Measurements from ENCODE around the gene ARFRP1. TPM values are rescaled to one million over a fixed set of nuclear protein-coding genes. Genes with fewer than 3 reads are reported as not detected.

The ARFRP1 gene
- total and polyA plus RNA-seq, 2 of the 13 experiments (the other 11 are each of a cell fraction or from before 2014, with no cell fraction given) = 32.0 to 51.1 TPM

- TF ChIP-seq ZBTB40 (IDR thresholded peaks at IDR 0.05) (no peak), ZBTB40 (CRISPR knock-in tag; IDR thresholded peaks at IDR 0.05) (no peak), ZNF503 (CRISPR knock-in tag; IDR thresholded peaks at IDR 0.05) (no peak), ZFP1 (CRISPR knock-in tag; IDR thresholded peaks at IDR 0.05) (no peak), JUN (CRISPR knock-in tag; IDR thresholded peaks at IDR 0.05) (no peak), TOPORS (CRISPR knock-in tag; IDR thresholded peaks at IDR 0.05) (0 out of 2 replicates have a peak, but pooled peaks have one; percentile 2), TCF7L2 (IDR thresholded peaks at IDR 0.05; ENCODE audit: low read depth, low read length) (no peak), ZBTB37 (CRISPR knock-in tag; IDR thresholded peaks at IDR 0.05) (no peak), SMC3 (IDR thresholded peaks at IDR 0.05; ENCODE audit: low read length) (no peak), ZNF441 (CRISPR knock-in tag; IDR thresholded peaks at IDR 0.05; ENCODE audit: borderline replicate concordance) (no peak; the same call in 1 of the 2 replicates), CC2D1A (CRISPR knock-in tag; IDR thresholded peaks at IDR 0.05) (no peak), SKI (IDR thresholded peaks at IDR 0.05; ENCODE audit: partially characterized antibody) (no peak), TBX2 (CRISPR knock-in tag; IDR thresholded peaks at IDR 0.05; ENCODE audit: borderline replicate concordance) (no peak), ZNF607 (CRISPR knock-in tag; IDR thresholded peaks at IDR 0.05; ENCODE audit: borderline replicate concordance) (0 out of 2 replicates have a peak, but pooled peaks have one; percentile 43), NBN (conservative IDR thresholded peaks at IDR 0.05) (no peak), RBFOX2 (IDR thresholded peaks at IDR 0.05; ENCODE audit: low read depth, low read length) (no peak), HOXA5 (CRISPR knock-in tag; IDR thresholded peaks at IDR 0.05) (no peak), NCOR1 (IDR thresholded peaks at IDR 0.05; ENCODE audit: borderline replicate concordance, low read length) (no peak), ZNF713 (CRISPR knock-in tag; IDR thresholded peaks at IDR 0.05) (no peak)
Observed at GRCh38 chr20:63652192-63652980, 55.4 kb downstream of the ARFRP1 start (continued).
